Panc1 (cell line): Measurements from ENCODE around the gene DAPK2. TPM values are rescaled to one million over a fixed set of nuclear protein-coding genes. Genes with fewer than 3 reads are reported as not detected.

Experiments
- ATAC-seq: fragments of 200-7000 bp; cut with Tn5 transposase; 2 replicates; pipeline ENCODE4 v1.9.1; 2020; ENCODE audit warnings: mild to moderate bottlenecking, moderate library complexity
- BruUV-seq: library from RNA; stranded (reverse); fragments of 400-500 nt; replicated peaks from 2 replicates; lab custom pipeline; 2021; lab: Mats Ljungman, UMichigan
- CTCF ChIA-PET: fragments of 300-600 bp; sonication (Branson Sonifier 250); formaldehyde crosslinking; loops from one replicate; lab custom pipeline; 2022; ENCODE audit warnings: antibody characterized with exemption; lab: Charles Lee
- POLR2A ChIA-PET: fragments of 300-600 bp; sonication (Branson Sonifier 250); formaldehyde crosslinking; loops from one replicate; lab custom pipeline; 2022; ENCODE audit warnings: antibody characterized with exemption; lab: Charles Lee
- DNase-seq: peaks from one replicate; pipeline ENCODE4 v3.0.0-alpha.2; 2010; ENCODE audit warnings: low read depth, low spot score
- H3K27ac ChIP-seq: 2 replicates; pipeline ENCODE4 v1.5.1; 2011; ENCODE audit warnings: mild to moderate bottlenecking, low read length, inconsistent platforms
- H3K27me3 ChIP-seq: fragments of 200-500 bp; sonication (Bioruptor generic); 2 replicates; pipeline ENCODE4 v1.6.0; 2014; ENCODE audit warnings: low read length, inconsistent platforms; ENCODE audit not compliant: control insufficient read depth, insufficient read depth
- H3K36me3 ChIP-seq: fragments of 200-500 bp; sonication (Bioruptor generic); 2 replicates; pipeline ENCODE4 v1.5.1; 2014; ENCODE audit warnings: inconsistent platforms, mild to moderate bottlenecking, low read length, moderate library complexity; ENCODE audit not compliant: control insufficient read depth, insufficient read depth
- H3K4me1 ChIP-seq: 2 replicates; pipeline ENCODE4 v1.5.1; 2011; ENCODE audit warnings: inconsistent platforms, mild to moderate bottlenecking, low read length, moderate library complexity; ENCODE audit not compliant: control insufficient read depth, insufficient read depth
- H3K4me3 ChIP-seq, 2 experiments: 2 replicates each; pipeline ENCODE4 v1.5.1; 2011 to 2012; ENCODE audit warnings: low read depth in 2 of 2, low read length in 2 of 2, mild to moderate bottlenecking in 2 of 2, inconsistent platforms in 1 of 2, moderate library complexity in 1 of 2
- H3K9me3 ChIP-seq: fragments of 200-500 bp; sonication (Bioruptor generic); 2 replicates; pipeline ENCODE4 v1.5.1; 2014; ENCODE audit warnings: low read depth, mild to moderate bottlenecking, inconsistent platforms, low read length, moderate library complexity; ENCODE audit not compliant: control insufficient read depth, insufficient read depth
- POLR2AphosphoS5 ChIP-seq: IDR thresholded peaks from 2 replicates; pipeline ENCODE4 v1.6.1; 2012; ENCODE audit warnings: mild to moderate bottlenecking, low read depth, low read length, moderate library complexity
- SIN3A ChIP-seq: IDR thresholded peaks from 2 replicates; pipeline ENCODE4 v1.6.1; 2012; ENCODE audit warnings: low read depth, mild to moderate bottlenecking, low read length, moderate library complexity, borderline replicate concordance; ENCODE audit not compliant: insufficient read depth
- TCF7L2 ChIP-seq: IDR thresholded peaks from 2 replicates; pipeline ENCODE4 v1.6.1; 2011; ENCODE audit warnings: mild to moderate bottlenecking, low read depth, low read length, inconsistent platforms
- in situ Hi-C: cut with HindIII; loops from 2 replicates; pipeline ENCODE4 v1.10.0; 2016; ENCODE audit warnings: low sequenced_read_pairs, low pct_unique_long_range_greater_than_20kb
- intact Hi-C: fragments of 100-400 bp; cut with micrococcal nuclease; formaldehyde crosslinking; loops from one replicate; pipeline ENCODE4 v1.10.0; 2022; ENCODE audit not compliant: unreplicated experiment
- total RNA-seq: library from RNA; stranded (reverse); gene quantifications from one replicate; pipeline ENCODE4 v1.2.1, GENCODE V29; 2021; ENCODE audit not compliant: unreplicated experiment
- TF ChIP-seq, protein P1 (sequence below): fragments of 450-650 bp; IDR thresholded peaks from 2 replicates; pipeline ENCODE4 v1.5.1; 2017; ENCODE audit warnings: mild to moderate bottlenecking
- TF ChIP-seq, protein P2 (sequence below), 2 experiments: IDR thresholded peaks; 2 replicates each; pipeline ENCODE4 v1.6.1; 2011 to 2012; ENCODE audit warnings: low read depth in 2 of 2, control low read depth in 1 of 2, low read length in 1 of 2, mild to moderate bottlenecking in 1 of 2, moderate library complexity in 1 of 2; ENCODE audit not compliant: insufficient read depth in 1 of 2

Gene DAPK2
- total RNA-seq, 1 experiment from 2014 or later, result 10.2 TPM

DNA sequence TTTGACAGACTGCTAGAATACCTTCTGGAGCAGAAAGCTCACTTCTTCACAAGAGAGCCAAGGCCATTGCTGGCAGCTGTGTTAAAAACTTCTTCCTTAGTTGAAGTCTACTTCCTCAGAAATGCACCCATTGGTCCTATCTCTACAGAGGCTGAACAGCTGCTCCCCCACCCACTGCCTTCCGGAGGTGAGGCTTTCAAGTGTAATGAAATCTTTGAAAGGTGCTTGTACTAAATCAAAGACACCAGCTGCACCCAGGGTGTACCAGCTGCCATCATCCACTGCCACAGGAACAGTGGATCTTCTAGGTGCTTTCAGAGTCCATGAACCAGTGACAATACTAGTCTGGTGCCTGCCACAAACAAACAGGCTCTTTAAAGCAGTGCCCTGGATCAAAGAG, 186.1 kb downstream of the DAPK2 start:
- DNase-seq (no peak), ATAC-seq (no peak)
- BruUV-seq, result no TSS peak
- Histone ChIP-seq H3K27ac (no peak overlapping the region), H3K9me3 (no peaks in the 10 kb centered on the region), H3K27me3 (no peaks in the 10 kb centered on the region), H3K36me3 (no peaks in the 10 kb centered on the region), H3K4me3 (no peak overlapping the region), H3K4me1 (no peaks in the 10 kb centered on the region)
- in situ Hi-C loops (no loop called here), intact Hi-C loops (no loop called here)
- ChIA-PET CTCF (interaction anchor here (0.6 to 1.2 kb wide), 3 partner anchors 20 to 108 kb away, joined by 5 to 10 read pairs (median 6); no protein-coding TSS in a partner anchor), POLR2A (no interaction called here)
- TF ChIP-seq, protein P1, sequence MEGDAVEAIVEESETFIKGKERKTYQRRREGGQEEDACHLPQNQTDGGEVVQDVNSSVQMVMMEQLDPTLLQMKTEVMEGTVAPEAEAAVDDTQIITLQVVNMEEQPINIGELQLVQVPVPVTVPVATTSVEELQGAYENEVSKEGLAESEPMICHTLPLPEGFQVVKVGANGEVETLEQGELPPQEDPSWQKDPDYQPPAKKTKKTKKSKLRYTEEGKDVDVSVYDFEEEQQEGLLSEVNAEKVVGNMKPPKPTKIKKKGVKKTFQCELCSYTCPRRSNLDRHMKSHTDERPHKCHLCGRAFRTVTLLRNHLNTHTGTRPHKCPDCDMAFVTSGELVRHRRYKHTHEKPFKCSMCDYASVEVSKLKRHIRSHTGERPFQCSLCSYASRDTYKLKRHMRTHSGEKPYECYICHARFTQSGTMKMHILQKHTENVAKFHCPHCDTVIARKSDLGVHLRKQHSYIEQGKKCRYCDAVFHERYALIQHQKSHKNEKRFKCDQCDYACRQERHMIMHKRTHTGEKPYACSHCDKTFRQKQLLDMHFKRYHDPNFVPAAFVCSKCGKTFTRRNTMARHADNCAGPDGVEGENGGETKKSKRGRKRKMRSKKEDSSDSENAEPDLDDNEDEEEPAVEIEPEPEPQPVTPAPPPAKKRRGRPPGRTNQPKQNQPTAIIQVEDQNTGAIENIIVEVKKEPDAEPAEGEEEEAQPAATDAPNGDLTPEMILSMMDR, result no peak
- TF ChIP-seq POLR2AphosphoS5 (no peak), TCF7L2 (no peak), SIN3A (no peak)
- TF ChIP-seq, protein P2, sequence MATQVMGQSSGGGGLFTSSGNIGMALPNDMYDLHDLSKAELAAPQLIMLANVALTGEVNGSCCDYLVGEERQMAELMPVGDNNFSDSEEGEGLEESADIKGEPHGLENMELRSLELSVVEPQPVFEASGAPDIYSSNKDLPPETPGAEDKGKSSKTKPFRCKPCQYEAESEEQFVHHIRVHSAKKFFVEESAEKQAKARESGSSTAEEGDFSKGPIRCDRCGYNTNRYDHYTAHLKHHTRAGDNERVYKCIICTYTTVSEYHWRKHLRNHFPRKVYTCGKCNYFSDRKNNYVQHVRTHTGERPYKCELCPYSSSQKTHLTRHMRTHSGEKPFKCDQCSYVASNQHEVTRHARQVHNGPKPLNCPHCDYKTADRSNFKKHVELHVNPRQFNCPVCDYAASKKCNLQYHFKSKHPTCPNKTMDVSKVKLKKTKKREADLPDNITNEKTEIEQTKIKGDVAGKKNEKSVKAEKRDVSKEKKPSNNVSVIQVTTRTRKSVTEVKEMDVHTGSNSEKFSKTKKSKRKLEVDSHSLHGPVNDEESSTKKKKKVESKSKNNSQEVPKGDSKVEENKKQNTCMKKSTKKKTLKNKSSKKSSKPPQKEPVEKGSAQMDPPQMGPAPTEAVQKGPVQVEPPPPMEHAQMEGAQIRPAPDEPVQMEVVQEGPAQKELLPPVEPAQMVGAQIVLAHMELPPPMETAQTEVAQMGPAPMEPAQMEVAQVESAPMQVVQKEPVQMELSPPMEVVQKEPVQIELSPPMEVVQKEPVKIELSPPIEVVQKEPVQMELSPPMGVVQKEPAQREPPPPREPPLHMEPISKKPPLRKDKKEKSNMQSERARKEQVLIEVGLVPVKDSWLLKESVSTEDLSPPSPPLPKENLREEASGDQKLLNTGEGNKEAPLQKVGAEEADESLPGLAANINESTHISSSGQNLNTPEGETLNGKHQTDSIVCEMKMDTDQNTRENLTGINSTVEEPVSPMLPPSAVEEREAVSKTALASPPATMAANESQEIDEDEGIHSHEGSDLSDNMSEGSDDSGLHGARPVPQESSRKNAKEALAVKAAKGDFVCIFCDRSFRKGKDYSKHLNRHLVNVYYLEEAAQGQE (IDR thresholded peaks at IDR 0.05; ENCODE audit: insufficient read depth in 1 of 2, low read depth in 2 of 2, low read length in 1 of 2), result no peak

DNA sequence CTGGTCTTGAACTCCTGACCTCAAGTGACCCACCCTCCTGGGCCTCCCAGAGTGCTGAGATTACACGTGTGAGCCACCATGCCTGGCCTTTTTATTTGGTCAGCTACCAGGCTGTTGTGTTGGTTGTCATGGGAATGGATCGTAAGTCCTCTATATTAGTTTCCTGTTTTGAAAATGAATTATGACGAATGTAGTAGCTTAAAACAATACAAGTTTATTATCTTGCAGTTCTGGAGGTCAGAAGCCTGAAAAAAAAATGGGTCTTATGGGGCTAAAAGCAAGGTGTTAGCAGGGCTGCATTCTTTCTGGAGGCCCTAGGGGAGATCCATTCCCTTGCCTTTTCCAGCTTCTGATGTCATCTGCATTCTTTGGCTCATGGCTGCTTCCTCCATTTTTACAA, 187.4 kb downstream of the DAPK2 start:
- in situ Hi-C loops (no loop called here), intact Hi-C loops (no loop called here)
- no TSS peak for BruUV-seq
- Histone ChIP-seq H3K9me3 (no peaks in the 10 kb centered on the region), H3K27me3 (no peaks in the 10 kb centered on the region), H3K27ac (no peak overlapping the region), H3K4me3 (no peak overlapping the region), H3K36me3 (no peaks in the 10 kb centered on the region), H3K4me1 (no peaks in the 10 kb centered on the region)
- no peak for ATAC-seq
- TF ChIP-seq, protein P1, result no peak
- no peak for TF ChIP-seq POLR2AphosphoS5
- no peak for TF ChIP-seq SIN3A
- TF ChIP-seq, protein P2 (IDR thresholded peaks at IDR 0.05; ENCODE audit: insufficient read depth in 1 of 2, low read depth in 2 of 2, low read length in 1 of 2), result no peak
- TF ChIP-seq TCF7L2, result no peak
- CTCF ChIA-PET, result no interaction called here
- no peak for DNase-seq
- POLR2A ChIA-PET, result no interaction called here
